GM19463 (cell line): ENCODE measurements around the gene IQCK.

Experiments
- ATAC-seq: cut with Tn5 transposase; IDR thresholded peaks from one replicate; pipeline ENCODE4 v1.9.1; 2021; ENCODE audit warnings: mild to moderate bottlenecking, moderate library complexity; ENCODE audit not compliant: unreplicated experiment

Gene IQCK

DNA sequence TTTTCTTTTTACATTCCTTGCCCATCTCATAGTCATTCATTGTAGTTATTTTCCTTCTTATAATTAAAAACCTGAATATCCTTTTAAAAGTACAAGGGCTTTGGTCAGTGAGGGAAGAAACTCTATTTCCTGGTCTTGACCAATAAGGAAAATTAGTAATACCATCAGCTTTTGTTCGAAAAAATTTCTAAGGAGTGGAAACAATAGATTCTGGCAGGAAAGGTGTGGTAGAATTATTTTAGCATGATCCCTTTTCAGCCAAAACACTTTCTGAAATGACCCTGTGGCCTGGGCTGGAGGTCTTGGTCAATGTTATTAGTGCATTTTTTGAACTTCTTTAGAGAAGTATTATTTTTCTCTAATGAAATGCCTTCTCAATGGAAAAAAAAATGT is 36.6 kb downstream of the IQCK start:
- ATAC-seq, result no peak

DNA sequence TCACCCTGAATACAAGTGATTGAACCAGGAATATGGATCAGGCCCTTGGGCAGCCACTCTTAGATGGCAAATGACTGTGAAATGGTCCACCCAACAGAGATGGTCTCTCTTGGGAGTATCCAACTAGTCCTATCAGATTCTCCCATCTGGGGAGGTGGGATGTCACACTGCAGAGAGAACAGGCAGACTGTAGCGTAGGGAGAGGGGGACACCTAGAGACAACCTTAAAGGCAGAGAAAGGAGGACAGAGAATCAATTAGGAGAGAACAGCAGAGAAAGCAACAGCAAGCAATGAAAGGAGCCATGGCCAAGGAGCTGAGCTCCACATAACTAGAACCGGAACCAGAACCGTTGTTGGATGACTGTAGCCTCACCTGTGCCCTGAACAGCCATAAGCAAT is 37.2 kb downstream of the IQCK start:
- no peak for ATAC-seq

DNA sequence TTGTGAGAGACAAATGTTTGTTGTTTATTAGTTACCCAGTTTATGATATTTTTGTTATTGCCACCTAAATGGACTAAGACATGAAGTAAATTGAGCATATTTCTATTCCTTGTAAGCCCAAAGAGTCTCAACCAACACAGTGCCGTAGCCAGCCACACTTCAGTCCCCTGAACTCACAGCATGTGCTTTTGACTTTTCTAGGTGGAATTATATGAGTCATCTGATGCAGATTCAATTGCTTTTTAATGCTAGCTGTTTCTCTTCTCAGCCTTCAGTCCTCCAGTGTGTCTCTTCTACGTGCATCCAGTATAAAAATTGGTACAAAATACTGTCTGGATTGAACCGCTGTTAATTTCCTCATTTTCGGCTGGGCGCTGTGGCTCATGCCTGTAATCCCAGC is 39.0 kb downstream of the IQCK start:
- ATAC-seq, result no peak

DNA sequence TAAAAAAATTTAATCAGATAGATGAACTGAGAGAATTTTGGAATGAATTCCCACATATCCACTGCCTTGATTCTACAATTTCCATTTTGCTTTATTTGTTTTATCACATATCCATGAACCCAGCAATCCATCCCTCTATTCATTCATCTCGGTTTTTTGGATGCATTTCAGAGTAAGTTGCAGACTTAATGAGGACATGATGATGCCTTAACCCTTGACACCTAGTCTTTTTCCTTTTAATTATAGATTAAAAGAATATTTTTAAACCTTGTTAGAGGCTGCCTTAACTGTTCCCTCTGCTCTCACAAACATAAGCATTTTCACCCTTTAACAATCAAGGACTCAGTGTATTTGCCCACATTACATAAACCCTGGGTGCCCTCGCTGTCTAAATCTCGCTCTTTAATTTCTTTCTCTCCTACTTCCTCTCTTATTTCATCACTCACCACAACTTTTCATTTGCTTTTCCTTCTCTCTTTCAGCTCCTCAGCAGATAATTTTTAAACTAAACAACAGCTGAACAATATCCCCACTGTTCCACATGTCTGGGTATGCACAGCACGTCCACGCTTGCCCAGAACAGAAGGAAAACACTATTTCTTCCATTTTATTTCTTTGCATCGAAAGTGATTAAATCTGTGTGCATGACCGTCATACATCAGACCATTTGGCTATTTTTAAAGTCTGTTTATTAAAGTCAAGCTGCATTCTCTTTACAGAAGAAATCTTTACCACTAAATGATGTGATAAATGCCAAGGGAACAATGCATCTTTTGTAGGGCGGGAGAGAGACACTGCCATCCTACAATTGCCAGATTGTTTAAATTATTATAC is 39.9 kb downstream of the IQCK start:
- no peak for ATAC-seq

DNA sequence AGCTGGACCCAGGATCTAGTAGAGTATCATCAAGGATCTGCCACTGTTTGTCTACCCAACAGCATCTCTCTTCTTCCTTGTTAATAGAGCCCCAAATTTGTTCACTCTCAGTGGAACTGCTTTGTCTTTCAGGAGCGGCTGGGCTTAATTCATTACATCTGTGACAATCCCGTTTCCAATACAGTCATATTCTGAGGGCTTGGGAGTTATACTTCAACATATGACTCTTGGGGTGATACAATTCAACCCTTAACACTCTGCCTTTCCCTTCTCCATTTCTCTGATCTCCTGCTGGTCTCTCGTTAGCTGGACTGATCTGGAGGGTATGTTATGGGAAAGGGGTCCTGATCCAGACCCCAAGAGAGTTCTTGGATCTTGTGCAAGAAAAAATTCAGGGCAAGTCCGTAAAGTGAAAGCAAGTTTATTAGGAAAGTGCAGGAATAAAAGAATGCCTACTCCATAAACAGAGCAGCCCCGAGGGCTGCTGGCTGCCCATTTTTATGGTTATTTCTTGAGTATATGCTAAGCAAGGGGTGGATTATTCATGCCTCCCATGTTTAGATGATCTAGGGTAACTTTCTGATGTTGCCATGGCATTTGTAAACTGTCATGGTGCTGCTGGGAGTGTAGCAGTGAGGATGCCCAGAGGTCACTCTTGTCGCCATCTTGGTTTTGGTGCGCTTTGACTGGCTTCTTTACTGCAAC is 42.4 kb downstream of the IQCK start:
- ATAC-seq, result no peak

DNA sequence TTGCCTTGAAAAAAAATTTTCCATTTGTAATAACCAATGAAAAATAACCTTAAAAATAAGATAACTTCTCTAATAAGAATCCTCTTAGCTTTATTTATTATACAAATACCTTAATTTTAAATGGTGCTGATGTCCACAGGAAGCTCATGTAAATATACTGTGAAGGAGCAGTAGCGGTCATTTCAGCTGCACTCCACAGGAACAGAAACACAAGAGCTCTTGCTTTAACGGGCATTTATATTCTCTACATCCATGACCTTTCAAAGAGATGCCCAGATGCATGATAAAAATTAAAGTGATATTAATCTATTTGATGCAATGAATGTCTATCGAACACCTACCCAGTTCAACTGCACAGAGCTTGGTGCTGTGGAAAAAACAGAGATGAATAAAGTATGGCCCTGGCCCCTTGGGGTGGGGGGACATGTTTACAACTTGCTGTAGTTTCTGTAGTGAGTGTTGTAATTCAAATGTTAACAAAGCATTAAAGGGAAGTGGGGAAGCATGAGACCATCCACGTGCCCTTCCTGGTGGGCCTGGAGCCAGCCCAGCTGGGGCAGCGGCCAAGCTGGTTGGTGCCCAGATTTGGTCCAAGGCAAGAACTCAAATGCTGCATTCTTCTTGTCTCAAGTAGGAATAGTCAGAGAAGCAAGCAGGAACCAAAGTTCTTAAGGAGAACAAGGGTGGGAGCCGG is 47.9 kb downstream of the IQCK start:
- no peak for ATAC-seq

DNA sequence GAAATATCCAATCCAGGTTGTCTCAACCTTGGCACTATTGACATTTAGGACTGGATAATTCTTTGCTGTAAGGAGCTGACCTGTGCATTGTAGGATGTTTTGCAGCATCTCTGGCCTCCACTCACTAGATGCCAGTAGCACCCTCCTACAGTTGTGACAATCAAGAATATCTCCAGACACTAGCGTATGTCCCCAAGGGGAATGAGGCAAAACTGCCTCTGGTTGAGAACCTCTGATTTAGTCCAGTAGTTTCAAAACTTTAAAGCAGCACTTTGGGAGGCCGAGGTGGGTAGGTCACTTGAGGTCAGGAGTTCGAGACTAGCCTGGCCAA is 48.4 kb downstream of the IQCK start:
- no peak for ATAC-seq

DNA sequence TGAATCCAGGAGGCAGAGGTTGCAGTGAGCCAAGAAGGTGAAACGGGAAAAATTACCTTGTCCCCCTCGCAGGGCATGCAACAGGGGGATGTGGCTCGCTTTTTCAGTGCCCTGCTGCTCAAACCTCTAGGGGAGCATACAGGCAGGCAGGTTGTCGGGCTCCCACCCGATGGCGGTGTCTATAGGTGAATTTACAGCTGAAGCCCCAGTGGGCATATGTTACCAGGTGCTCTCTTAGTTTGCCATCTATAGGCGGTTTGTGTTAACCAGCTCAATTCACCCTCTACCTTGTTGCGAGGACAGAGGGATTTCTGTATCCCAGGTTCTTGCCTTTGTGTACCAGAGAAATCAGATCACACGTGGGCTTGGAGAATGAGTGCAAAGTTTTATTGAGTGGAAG is 48.9 kb downstream of the IQCK start:
- ATAC-seq, result no peak

DNA sequence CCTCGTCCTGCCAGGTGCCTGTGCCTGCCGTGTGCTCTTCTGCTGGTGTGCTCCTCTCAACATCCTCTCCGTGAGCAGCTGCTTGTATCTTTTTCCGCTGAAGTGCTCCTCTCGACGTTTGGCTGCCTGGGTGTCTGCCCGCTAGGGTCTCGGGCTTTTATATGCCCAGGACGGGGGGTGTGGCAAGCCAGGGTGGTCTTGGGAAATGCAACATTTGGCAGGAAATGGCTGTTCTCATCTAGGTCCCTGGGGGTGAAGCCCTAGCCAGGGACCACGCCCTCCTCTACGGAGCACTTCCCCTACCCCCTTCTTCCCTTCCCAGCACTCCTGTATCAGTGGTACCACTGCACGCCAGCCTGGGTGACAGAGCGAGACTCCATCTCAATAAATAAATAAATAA is 49.4 kb downstream of the IQCK start:
- no peak for ATAC-seq

DNA sequence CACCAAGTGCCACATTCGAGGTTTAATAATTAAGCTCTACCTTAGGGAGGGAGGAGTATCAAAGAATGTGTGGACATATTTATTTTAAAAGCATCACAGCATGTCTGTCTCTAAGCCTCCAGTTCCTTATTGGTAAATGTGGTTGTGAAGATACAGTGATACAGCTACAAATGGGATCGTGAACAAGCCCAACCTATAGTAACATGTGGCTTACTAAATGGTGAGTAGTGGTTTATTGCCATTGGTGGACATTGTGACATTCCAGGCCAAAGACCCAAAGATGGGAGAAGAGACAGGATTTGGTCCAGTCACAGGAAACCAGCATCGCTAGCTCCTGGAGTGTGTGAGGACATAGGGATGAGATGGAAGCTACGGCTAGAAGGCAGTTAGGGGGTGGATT is 51.2 kb downstream of the IQCK start:
- no peak for ATAC-seq

DNA sequence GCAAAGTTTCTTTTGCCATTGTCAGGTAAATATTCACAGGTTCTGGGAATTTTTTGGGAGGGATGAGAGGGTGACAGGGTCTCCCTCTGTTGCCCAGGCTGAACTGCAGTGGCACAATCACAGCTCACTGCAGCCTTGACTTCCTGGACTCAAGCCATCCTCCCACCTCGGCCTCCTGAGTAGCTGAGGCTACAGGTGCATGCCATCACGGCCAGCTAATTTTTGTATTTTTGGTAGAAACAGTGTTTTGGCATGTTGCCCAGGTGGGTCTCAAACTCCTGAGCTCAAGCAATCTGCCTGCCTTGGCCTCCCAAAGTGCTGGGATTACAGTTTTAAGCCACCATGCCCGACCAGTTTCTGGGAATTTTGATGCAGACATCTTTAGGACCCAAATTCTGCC is 53.0 kb downstream of the IQCK start:
- no peak for ATAC-seq

DNA sequence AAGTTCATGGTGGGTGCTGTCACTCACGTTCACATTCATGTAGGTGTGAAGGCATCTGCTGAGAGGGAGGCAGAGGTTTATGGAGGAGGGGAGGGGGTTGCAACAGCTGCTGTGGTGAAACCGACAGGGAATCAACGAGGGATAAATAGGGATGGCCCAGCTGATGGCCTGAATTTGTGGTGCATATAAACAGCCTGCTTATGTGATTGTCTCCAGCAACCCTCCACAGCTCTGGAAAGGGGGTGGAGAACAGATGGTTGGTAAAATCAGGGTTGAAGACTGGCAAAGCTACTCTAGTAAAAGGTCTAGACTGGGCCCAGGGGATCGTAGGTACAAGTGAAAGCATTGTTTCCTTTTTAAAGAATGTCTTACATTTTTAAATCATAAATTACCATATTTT is 53.7 kb downstream of the IQCK start:
- no peak for ATAC-seq

DNA sequence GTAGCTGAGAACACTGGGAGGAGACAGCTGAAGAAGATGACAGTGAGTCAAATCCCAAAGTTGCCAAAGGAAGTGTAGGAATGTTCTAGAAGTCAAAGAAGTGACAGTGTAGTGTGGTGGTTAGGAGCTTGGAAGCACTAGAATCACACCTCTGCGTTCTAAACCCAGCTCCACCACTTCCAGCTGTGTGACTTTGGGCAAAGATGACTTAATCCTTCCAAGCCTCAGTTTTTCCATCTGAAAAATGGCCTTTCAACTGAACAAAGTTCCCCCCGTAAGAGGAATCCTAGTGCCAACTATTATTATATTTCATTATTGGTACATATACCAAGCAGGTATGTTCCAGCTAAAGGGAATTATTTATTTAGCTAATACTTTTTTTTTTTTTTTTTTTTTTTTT is 56.0 kb downstream of the IQCK start:
- no peak for ATAC-seq

DNA sequence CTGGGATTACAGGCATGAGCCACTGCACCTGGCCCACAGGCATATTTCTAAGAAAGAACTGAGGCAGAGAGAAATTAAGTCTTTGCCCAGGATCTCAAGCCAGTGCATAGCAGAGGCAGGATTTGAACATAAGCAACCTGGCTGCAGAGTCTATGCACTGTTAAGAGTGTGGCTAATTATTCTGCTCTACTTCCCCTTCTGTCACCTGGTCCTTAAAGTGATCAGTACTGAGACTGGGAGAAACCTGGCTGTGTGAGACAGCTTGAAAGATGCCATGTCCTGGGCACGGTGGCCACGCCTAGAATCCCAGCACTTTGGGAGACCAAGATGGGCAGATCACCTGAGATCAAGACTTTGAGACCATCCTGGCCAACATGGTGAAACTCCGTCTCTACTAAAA is 58.1 kb downstream of the IQCK start:
- ATAC-seq, result no peak

DNA sequence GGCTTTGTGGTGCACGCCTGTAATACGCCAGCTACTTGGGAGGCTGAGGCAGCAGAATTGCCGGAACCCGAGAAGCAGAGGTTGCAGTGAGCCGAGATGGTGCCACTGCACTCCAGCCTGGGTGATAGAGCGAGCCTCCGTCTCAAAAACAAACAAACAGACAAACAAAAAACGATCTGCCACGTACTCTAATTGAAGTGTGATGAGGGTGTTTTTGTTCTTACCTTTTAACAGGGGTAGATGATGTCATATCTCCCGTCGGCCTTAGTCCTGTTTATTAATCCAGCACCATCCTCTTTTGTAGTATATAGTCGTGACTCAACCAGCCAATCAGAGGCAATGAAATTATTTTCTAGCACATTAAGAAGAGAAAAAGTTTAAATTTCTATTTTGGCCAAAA is 58.5 kb downstream of the IQCK start:
- ATAC-seq, result no peak

DNA sequence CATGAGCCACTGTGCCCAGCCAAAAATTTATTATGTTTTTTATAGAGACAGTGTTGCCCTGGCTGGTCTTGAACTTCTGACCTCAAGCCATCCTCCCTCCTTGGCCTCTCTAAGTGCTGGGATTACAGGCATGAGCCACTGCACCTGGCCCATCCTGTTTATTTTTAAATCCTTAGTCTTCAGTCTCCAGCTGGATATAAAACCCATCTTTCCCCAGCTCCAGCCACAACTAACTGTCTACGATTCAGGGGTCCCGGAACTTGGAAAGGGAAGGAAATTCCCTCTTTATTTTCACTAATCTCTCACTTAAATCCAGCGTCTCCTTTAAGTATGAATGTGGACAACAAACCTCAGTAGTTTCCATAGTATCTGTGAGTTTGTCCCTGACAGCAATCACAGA is 62.2 kb downstream of the IQCK start:
- no peak for ATAC-seq

DNA sequence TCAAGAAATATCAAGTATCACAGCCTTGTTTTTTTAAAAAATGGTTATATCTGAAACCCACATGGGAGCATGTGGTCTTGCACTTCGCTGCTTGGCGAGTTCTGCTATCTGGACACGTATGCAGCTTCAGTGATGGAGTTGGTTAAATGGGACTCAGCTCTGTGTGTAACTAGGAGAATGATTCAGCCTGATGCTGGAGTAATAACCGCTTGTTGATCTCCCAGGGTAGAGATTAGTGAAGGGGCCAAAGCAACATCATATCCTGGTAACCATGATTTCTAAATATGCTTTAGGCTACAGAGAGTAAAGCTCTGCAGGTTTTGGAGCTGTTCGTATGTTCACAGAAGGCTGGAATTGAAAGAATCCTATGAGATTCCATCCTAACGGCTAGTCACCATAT is 63.2 kb downstream of the IQCK start:
- no peak for ATAC-seq

DNA sequence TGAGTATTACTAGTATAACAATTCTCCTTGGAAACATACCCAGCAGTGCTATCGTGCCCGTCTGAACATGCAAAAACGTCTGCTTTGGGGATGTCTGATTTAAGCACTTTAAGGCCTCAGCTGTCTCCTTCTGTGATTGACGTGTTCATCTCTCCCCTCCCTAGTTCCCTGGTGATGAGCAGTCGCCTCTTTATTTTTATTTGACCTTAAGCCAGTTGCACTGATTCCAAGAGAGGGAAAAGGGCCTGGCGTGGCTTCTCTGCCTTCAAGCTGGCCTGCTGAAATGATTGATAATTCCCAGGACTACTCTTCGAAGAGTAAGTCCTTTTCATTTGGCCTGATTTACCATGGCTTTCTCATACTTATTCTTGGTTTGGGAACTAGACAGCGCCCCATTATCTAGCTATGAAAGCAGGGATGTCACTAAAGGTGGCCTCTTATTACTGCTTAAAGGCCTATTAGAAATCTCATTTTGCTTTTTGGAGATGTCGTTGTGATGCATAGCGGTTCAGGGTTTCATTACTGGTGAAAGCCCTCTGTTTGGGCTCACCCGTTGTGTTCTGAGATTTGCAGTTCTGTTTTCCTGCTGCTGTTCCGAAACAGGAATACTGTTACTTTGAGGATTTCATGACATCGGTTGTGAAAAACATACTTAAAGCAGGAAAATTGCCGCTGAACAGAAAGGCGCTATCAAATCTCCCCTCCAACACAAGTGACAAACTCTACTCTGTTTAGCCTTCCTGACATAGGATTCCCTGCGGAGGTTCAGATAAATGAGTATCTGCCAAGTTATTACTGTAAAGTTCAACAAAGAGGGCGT is 65.5 kb downstream of the IQCK start:
- no peak for ATAC-seq

DNA sequence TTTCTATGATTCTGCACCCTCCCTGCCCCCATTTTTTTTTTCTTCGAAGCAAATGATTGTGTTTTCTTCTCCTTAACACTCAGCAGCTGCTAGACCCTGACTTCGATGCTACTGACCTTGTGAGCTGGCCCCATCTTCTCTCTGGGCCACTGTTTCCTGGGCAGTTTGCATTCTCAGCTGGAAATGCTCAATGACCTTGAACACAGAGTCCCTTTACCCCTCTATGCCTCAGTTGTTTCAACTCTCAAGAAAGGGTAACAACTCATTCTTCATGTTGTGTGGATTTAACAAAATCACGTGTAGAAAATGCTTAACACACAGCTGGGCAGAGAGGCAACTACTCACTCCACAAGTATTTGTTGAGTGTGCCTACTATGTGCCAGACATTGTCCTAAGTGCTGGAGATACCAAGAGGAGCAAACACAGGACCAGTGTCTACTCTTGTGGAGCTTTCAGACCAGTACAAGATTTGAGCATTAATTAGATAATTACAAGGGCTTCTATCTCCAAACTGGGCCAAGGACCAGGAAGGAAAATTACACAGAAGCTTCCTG is 66.2 kb downstream of the IQCK start:
- no peak for ATAC-seq

DNA sequence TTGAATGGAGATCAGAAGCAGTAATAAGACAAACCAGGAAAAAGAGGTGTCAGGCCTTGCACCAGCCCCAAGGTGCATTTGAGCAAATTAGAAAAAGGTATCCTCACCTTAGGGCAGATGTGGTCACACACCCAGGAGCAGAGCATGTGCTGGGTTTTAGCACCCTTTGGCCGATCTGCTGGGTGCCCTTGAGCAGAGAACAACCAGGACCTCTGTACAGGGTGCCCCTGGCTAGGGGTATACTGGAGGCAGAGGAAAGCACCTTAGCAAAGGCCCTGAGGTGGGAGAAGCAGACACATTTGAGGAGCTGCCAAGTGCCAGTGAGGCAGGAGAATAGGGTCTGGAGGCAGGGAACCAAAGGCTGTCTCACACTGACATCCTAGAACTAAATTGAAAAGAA is 67.0 kb downstream of the IQCK start:
- ATAC-seq, result no peak

DNA sequence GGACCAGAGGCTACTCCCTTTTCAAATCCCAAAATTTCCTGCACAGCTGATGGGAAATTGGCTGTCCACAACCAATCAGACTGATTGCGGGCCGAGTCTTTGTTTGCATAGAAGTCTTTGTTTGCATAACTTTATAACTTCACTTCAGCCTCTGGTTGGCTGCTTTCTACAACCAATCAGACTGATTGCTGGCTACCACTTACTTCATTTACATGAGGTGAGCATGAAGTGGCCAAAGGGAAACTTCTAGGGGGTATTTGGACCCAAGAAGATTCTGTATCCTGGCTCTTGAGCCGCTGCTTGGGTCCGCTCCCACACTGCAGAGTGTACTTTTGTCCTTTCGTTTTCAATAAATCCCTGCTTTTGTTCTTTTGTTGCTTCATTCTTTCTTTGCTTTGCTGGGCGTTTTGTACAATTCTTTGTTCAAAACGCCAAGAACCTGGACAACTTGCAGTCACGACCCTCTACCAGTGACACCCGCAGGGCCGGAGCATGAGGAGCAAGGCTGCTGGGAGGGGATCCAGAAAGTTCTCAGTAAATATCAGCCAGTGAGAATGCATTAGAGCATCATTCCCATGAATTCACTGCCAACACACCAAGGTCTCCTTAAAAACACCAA is 67.5 kb downstream of the IQCK start:
- no peak for ATAC-seq
